Cardiac atrium fibroblast (primary cell): ENCODE measurements around the gene ZNF680. TPM values are rescaled to one million over a fixed set of nuclear protein-coding genes. Genes with fewer than 3 reads are reported as not detected.

Experiments used
- total RNA-seq: library from RNA; depleted of rRNA; stranded (reverse); fragments of >200 nt; gene quantifications from 2 replicates; pipeline ENCODE4 v1.2.3, GENCODE V29; 2015

ZNF680 gene
- 7.1 and 17.9 TPM in 2 replicates for total RNA-seq

DNA sequence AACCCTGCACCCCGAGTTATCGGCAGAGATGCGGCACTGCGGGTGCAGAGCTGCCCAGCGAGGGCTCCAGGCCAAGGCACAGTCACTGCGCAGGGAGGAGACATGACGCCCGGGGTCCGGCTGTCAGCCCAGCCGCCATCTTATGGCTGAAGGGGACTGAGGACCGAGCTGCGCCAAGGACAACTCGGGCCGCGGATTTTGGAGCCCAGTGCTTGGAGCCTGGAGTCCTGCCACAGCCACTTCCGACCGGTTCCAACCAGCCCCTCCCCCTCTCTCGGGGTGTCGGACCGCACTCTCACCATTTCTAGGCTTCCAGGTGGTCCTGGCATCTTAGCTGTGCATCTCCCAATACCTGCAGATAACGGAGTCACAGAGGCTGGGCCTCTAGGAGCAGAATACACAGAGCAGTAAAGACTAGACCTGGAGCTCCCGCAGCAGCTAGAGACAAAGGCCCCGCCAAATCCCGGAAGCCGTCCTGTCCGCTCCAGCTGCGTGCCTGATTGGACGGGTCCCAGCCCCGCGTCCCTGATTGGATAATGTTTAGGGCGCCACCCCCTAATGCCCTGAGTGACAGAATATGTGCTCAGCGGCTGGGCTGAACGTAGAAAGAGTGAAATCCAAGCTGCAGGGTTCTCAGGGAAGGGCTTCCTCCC lies at the start of gene ZNF680:
TSS of gene ZNF680 (minus strand) at position 446 of the 653 bp plus-strand sequence. CDS start at position 329, 117 bp downstream.

Other genes starting within 250 kb of the ZNF680 start
- 1.3 and 4.2 TPM in 2 replicates for gene ZNF736, start 249.1 kb downstream of the ZNF680 start, total RNA-seq
- gene ZNF107, start 103.1 kb upstream of the ZNF680 start, total RNA-seq, result 1.8 and 2.0 TPM in 2 replicates
- 2.7 and 3.9 TPM in 2 replicates for gene ZNF138, start 231.4 kb upstream of the ZNF680 start, total RNA-seq